NCI-H1436 treated with DMSO at 0.1 percent for 48 hours (cell line): ENCODE measurements around the gene IFNGR2.
"Not testable (repeated sequence)": the region's sequence is repeated elsewhere in the genome, so short reads cannot be mapped to it uniquely, and the experiment has no call there.

Experiments used
- DNase-seq: peaks from one replicate; lab custom pipeline; 2025; lab: John Stamatoyannopoulos, UW

Gene IFNGR2

GRCh38 chr21:33402001-33402979, 923 bp upstream of the IFNGR2 start:
- DNase-seq, result no peak

- no peak for DNase-seq
Observed at GRCh38 chr21:33403786-33404585, 773 bp downstream of the IFNGR2 start.

- no peak for DNase-seq
Observed at GRCh38 chr21:33406493-33406892, 3.3 kb downstream of the IFNGR2 start.

GRCh38 chr21:33411949-33412430, 8.8 kb downstream of the IFNGR2 start:
- no peak for DNase-seq

GRCh38 chr21:33412439-33412831, 9.2 kb downstream of the IFNGR2 start:
- not testable (repeated sequence) for DNase-seq

GRCh38 chr21:33412832-33413519, 9.8 kb downstream of the IFNGR2 start:
- no peak for DNase-seq

- no peak for DNase-seq
Observed at GRCh38 chr21:33414068-33414467, 10.9 kb downstream of the IFNGR2 start.

GRCh38 chr21:33414926-33415325, 11.7 kb downstream of the IFNGR2 start:
- DNase-seq, result no peak

- DNase-seq, result no peak
Observed at GRCh38 chr21:33418691-33419090, 15.5 kb downstream of the IFNGR2 start.

GRCh38 chr21:33419538-33420123, 16.4 kb downstream of the IFNGR2 start:
- no peak for DNase-seq

- no peak for DNase-seq
Observed at GRCh38 chr21:33421713-33422393, 18.6 kb downstream of the IFNGR2 start.

- no peak for DNase-seq
Observed at GRCh38 chr21:33424214-33424613, 21.0 kb downstream of the IFNGR2 start.

GRCh38 chr21:33425825-33426224, 22.6 kb downstream of the IFNGR2 start:
- no peak for DNase-seq

GRCh38 chr21:33427051-33427450, 23.8 kb downstream of the IFNGR2 start:
- DNase-seq, result no peak

GRCh38 chr21:33428669-33429068, 25.5 kb downstream of the IFNGR2 start:
- no peak for DNase-seq

- no peak for DNase-seq
Observed at GRCh38 chr21:33430858-33431257, 27.6 kb downstream of the IFNGR2 start.

- DNase-seq, result no peak
Observed at GRCh38 chr21:33432496-33432895, 29.3 kb downstream of the IFNGR2 start.

- no peak for DNase-seq
Observed at GRCh38 chr21:33433001-33433400, 29.8 kb downstream of the IFNGR2 start.

GRCh38 chr21:33433425-33434114, 30.4 kb downstream of the IFNGR2 start:
- no peak for DNase-seq

GRCh38 chr21:33434770-33435360, 31.7 kb downstream of the IFNGR2 start:
- no peak for DNase-seq
